Esophagus muscularis mucosa (tissue), 4 donors: ENCODE measurements around the gene UBL5. TPM values are rescaled to one million over a fixed set of nuclear protein-coding genes. Genes with fewer than 3 reads are reported as not detected.
"Not testable (repeated sequence)": the region's sequence is repeated elsewhere in the genome, so short reads cannot be mapped to it uniquely, and the experiment has no call there.

Experiments used
- DNase-seq: peaks from one replicate; pipeline ENCODE4 v3.0.0-alpha.2; 2017; ENCODE audit errors: extremely low spot score
- H3K27ac ChIP-seq, 4 donors: fragments of 200-600 bp; sonication (generic); replicated peaks in 1 of 4; 1 replicate in 3 of 4; 2 replicates in 1 of 4; pipeline ENCODE4 v1.5.1; 2016 to 2019; ENCODE audit warnings: mild to moderate bottlenecking in 1 of 4
- H3K27me3 ChIP-seq, 4 donors: fragments of 200-600 bp; sonication (generic); one replicate each; pipeline versions ENCODE4 v1.5.1 to v1.6.0; 2016 to 2019
- H3K36me3 ChIP-seq, 4 donors: fragments of 200-600 bp; sonication (generic); one replicate each; pipeline ENCODE4 v1.5.1; 2016 to 2019
- H3K4me1 ChIP-seq, 4 donors: fragments of 200-600 bp; sonication (generic); one replicate each; pipeline ENCODE4 v1.5.1; 2016 to 2019
- H3K4me3 ChIP-seq, 4 donors: fragments of 200-600 bp; sonication (generic); 1 replicate in 2 of 4; 2 replicates in 2 of 4; pipeline ENCODE4 v1.5.1; 2016 to 2019; ENCODE audit warnings: mild to moderate bottlenecking in 4 of 4, moderate library complexity in 1 of 4
- H3K9me3 ChIP-seq, 4 donors: fragments of 200-600 bp; sonication (generic); 1 replicate in 3 of 4; 2 replicates in 1 of 4; pipeline ENCODE4 v1.5.1; 2016 to 2019
- CTCF ChIP-seq, 3 experiments: fragments of 200-600 bp in 2 of 3; fragments of 450-650 bp in 1 of 3; sonication (generic) in 2 of 3; IDR thresholded peaks; one replicate each; pipeline ENCODE4 v1.5.1; 2017 to 2019; ENCODE audit warnings: antibody characterized with exemption in 3 of 3, mild to moderate bottlenecking in 2 of 3, moderate library complexity in 1 of 3
- EP300 ChIP-seq: sonication (generic); formaldehyde crosslinking; IDR thresholded peaks from one replicate; pipeline ENCODE4 v1.6.1; 2017; ENCODE audit warnings: antibody characterized with exemption
- POLR2A ChIP-seq: fragments of 450-650 bp; IDR thresholded peaks from one replicate; pipeline ENCODE4 v1.6.1; 2017; ENCODE audit warnings: antibody characterized with exemption, moderate library complexity, mild to moderate bottlenecking, low read depth
- POLR2AphosphoS5 ChIP-seq, 2 donors: sonication (generic); formaldehyde crosslinking; IDR thresholded peaks; one replicate each; pipeline ENCODE4 v1.6.1; 2017; ENCODE audit warnings: antibody characterized with exemption in 2 of 2
- WGBS: methylation state at CpG from one replicate; pipeline ENCODE4 v1.1.5; 2018; 5-methylcytosine and 5-hydroxymethylcytosine counted together
- intact Hi-C: fragments of 100-400 bp; cut with DNase I; formaldehyde crosslinking; loops from one replicate; pipeline ENCODE4 v1.15.1; 2023
- total RNA-seq, 4 donors: library from RNA; depleted of rRNA; stranded (reverse); fragments of >200 nt; gene quantifications; one replicate each; pipeline versions ENCODE4 v1.1.0 to v1.2.1, GENCODE V29; 2016

Gene UBL5
- total RNA-seq, 4 donors from 2014 or later: 297 to 717 (median 464) TPM

GRCh38 chr19:9839415-9839814, 11.7 kb downstream of the UBL5 start:
- peaks cover 15 to 42% (median 31%) of the 10 kb centered on the region in 4 donors for H3K4me1 ChIP-seq

GRCh38 chr19:9842834-9843625, 15.3 kb downstream of the UBL5 start:
- Histone ChIP-seq H3K4me1 (peaks cover 4 to 37% (median 20%) of the 10 kb centered on the region in 4 donors), H3K27me3 (no peaks in the 10 kb centered on the region), H3K36me3 (peaks cover 50 to 96% (median 95%) of the 10 kb centered on the region in 4 donors), H3K9me3 (peaks cover 0 to 8% (median 0%) of the 10 kb centered on the region in 4 donors), H3K27ac (no peak overlapping the region), H3K4me3 (no peak overlapping the region)
- 86% methylated on average over 7 of the region's 9 CpGs for WGBS
- DNase-seq: no peak
- intact Hi-C loops: no loop called here
- TF ChIP-seq POLR2AphosphoS5 (IDR thresholded peaks at IDR 0.05) (no peak), CTCF (IDR thresholded peaks at IDR 0.05) (no peak), EP300 (no peak), POLR2A (no peak)

More at GRCh38 chr19:9839415-9839814, 11.7 kb downstream of the UBL5 start:
- TF ChIP-seq POLR2A: no peak
- TF ChIP-seq CTCF (IDR thresholded peaks at IDR 0.05): no peak
- TF ChIP-seq POLR2AphosphoS5 (IDR thresholded peaks at IDR 0.05): no peak
- no peak for TF ChIP-seq EP300
- peaks cover 45 to 65% (median 63%) of the 10 kb centered on the region in 4 donors for H3K36me3 ChIP-seq
- no peak overlapping the region for H3K4me3 ChIP-seq
- no peak for DNase-seq
- peaks cover 0 to 8% (median 0%) of the 10 kb centered on the region in 4 donors for H3K9me3 ChIP-seq
- no peak overlapping the region for H3K27ac ChIP-seq
- H3K27me3 ChIP-seq: no peaks in the 10 kb centered on the region
- intact Hi-C loops: no loop called here
- WGBS: 71% methylated on average over 1 of the region's 1 CpG

GRCh38 chr19:9843626-9844273, 16.0 kb downstream of the UBL5 start:
- intact Hi-C loops, H3K27ac ChIP-seq, H3K4me3 ChIP-seq, DNase-seq, H3K27me3 ChIP-seq, H3K9me3 ChIP-seq: not testable (repeated sequence)
- Histone ChIP-seq H3K36me3 (peaks cover 50 to 96% (median 95%) of the 10 kb centered on the region in 4 donors), H3K4me1 (peaks cover 4 to 34% (median 17%) of the 10 kb centered on the region in 4 donors)
- 95% methylated on average over 11 of the region's 12 CpGs for WGBS

GRCh38 chr19:9847087-9847671, 19.5 kb downstream of the UBL5 start:
- TF ChIP-seq POLR2AphosphoS5 (IDR thresholded peaks at IDR 0.05): peak; percentile 14 to 21
- TF ChIP-seq EP300: no peak
- TF ChIP-seq CTCF (IDR thresholded peaks at IDR 0.05): peak in 1 of 3 experiments; percentile 35
- no peak for TF ChIP-seq POLR2A
- intact Hi-C loops: no loop called here
- 51% methylated on average over 6 of the region's 13 CpGs for WGBS
- H3K9me3 ChIP-seq: peaks cover 0 to 8% (median 0%) of the 10 kb centered on the region in 4 donors
- no peak overlapping the region for H3K4me3 ChIP-seq
- peaks cover 4 to 27% (median 14%) of the 10 kb centered on the region in 4 donors for H3K4me1 ChIP-seq
- H3K27me3 ChIP-seq: no peaks in the 10 kb centered on the region
- no peak overlapping the region for H3K27ac ChIP-seq
- peaks cover 23 to 90% (median 82%) of the 10 kb centered on the region in 4 donors for H3K36me3 ChIP-seq
- peak; percentile 92 for DNase-seq

GRCh38 chr19:9848060-9848459, 20.3 kb downstream of the UBL5 start:
- Histone ChIP-seq H3K4me3 (no peak overlapping the region), H3K27ac (no peak overlapping the region), H3K4me1 (peaks cover 4 to 18% (median 10%) of the 10 kb centered on the region in 4 donors), H3K27me3 (no peaks in the 10 kb centered on the region), H3K36me3 (peaks cover 18 to 81% (median 74%) of the 10 kb centered on the region in 4 donors), H3K9me3 (peaks cover 0 to 8% (median 0%) of the 10 kb centered on the region in 4 donors)
- DNase-seq: no peak
- intact Hi-C loops: no loop called here
- WGBS: no CpG with 5 or more reads among the region's 4 CpGs
- TF ChIP-seq POLR2A: no peak
- no peak for TF ChIP-seq EP300
- TF ChIP-seq POLR2AphosphoS5 (IDR thresholded peaks at IDR 0.05): no peak
- TF ChIP-seq CTCF (IDR thresholded peaks at IDR 0.05): no peak
